ENCODE data around the gene PDLIM4.

DNA sequence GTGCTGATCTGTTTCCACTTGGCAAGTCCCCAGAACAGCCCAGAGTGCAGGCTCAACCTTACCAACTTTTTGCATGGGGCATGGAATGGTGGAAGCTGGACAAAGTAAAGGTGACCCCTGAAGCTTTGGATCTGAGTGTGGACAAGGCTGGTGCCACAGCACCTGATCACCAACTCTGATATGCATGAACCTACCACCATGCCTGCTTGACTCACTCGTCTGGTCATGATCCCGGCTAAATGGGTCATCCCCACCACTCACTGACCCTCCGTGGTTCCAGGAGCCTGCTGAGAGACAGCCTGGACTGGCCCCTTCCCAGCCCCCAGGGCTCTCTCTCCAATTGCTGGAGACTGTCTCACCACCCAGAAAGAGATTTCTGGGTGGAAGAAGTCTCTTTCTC, 22.3 kb downstream of the PDLIM4 start:
- TF ChIP-seq, protein P1, sequence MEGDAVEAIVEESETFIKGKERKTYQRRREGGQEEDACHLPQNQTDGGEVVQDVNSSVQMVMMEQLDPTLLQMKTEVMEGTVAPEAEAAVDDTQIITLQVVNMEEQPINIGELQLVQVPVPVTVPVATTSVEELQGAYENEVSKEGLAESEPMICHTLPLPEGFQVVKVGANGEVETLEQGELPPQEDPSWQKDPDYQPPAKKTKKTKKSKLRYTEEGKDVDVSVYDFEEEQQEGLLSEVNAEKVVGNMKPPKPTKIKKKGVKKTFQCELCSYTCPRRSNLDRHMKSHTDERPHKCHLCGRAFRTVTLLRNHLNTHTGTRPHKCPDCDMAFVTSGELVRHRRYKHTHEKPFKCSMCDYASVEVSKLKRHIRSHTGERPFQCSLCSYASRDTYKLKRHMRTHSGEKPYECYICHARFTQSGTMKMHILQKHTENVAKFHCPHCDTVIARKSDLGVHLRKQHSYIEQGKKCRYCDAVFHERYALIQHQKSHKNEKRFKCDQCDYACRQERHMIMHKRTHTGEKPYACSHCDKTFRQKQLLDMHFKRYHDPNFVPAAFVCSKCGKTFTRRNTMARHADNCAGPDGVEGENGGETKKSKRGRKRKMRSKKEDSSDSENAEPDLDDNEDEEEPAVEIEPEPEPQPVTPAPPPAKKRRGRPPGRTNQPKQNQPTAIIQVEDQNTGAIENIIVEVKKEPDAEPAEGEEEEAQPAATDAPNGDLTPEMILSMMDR (IDR thresholded peaks at IDR 0.05; ENCODE audit: insufficient read depth, low read length): no peak
- TF ChIP-seq POLR2AphosphoS5 (IDR thresholded peaks at IDR 0.05; ENCODE audit: low read depth): no peak
- TF ChIP-seq SPI1 (IDR thresholded peaks at IDR 0.05; ENCODE audit: borderline replicate concordance, low read depth): no peak
